ENCODE measurements around the gene PROKR2.

The PROKR2 gene

DNA sequence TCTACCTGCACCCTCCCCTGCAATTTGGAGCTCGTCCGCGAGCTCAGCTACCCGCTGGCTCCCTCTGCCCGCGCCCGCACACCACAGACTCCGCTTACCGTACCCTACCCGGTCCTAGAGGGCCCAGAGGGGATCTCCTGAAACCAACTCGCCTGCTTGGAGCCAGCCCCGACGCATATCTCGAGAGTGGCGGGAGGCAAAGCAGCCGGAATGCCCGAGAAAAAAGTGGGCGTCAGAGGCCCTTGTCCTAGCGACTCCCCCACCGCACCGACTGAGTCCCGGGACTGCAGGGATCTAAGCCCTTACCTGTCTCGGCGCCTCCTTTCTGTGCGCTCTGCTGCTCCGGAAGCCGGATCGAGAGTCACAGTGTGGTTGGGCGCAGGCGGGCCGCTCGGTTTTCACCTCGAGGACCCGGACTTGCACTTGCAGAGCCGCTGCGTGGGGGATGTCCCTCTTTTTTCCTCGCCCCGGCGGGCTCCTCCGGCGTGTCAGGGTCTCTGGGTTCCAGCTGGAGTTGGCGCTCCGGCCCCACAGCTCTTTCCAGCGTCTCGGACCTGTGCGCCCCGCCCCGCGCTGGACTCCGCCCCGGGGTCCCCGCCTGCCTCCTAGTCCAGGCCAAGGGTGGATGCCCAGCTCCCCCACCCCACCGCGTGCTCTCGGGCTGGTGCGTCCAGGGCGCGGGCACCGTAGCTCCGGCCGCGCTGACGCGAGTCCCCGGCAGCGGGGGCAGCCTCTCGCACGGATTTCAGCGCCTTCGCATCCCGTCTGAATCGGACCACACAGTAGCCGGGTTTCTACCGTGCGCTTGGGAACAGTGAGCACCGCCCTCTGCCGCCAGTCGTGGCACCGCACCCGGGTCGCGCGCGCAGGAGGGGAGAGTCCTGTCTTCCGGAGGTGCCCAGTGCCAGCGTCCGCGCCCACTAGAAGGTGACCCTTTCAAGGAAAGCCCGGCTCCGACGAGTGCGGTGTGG is at the start of gene PROKR2:
Gene PROKR2, minus strand, starts transcription at position 767 of the 971 bp plus-strand sequence. CDS start 2,585 bp downstream, outside the sequence.
- no peak for DNase-seq (ENCODE audit: low read depth)

DNA sequence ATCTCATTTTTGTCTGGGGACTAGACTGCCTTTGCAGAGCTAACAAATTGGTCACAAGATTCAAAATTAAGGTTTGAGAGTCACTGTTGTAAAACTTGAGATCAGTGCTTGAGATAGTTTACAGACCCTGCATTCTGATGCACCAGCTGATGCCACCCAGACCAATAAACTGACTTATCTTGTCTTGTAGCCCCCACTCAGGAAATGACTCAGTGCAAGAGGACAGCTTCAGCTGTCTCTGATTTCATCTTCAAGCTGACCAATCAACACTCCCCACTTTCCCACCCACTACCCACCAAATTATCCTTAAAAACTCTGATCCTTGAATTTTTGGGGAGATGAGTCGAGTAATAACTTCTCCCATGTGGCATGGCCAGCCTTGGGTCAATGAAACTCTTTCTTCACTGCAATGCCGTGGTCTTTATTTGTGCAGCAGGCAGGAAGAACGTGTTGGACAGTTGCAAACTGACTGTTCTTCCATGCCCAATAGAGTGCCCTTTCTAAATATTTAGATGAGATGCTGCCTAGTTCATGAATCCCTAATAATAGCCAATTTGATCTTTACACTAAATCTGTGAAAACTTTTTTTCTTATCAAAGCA is 48.3 kb upstream of the PROKR2 start:
- DNase-seq (ENCODE audit: low read depth), result no peak

DNA sequence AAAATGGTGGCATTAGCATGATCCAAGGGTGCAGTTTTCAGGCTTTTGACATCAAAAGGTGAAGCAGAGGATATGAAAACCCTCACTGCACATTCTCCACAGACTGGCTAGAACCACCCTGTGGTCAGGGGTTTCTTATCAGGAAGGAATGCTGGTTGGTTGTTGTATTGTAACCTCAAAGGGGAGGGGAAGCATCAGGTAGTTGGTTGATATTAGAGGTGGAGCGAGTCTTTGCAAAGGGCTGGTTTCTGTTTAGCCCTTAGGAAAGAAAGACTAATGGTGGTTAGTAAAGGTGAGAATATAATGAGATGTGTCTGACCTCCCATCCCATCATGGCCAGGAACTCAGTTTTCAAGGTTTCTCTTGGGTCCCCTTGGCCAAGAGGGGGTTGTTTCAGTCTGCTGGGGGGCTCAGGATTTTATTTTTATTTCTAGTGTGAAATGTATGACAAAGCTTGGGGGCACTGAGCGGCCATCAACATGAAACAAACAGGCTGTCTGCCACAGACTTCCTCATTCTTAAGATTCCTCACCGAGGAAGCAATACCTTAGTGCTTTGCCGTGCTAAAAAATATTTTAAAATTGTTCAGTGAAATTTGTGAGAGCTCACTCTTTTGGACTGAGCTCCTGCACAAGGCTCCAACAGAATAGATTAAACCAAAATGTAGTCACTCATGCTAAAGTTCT is 47.5 kb upstream of the PROKR2 start:
- DNase-seq (ENCODE audit: low read depth), result no peak

DNA sequence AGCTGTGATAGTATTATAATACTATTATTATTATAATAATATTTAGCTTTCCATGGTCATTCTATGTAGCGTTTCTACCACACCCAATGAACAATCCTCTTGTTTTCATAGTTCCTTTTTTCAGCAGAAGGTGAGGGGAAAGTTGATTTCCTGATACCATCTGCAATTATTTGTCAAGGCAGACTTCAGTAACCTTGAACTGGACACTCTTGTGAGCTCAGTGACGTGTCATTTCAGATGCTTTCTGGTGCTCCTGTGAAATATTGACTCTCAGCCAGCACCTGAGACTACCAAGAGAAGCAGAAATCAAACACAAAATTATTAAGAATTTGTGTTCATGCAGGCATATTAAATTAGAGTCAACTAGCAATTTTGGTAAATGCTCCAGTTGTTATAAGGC is 46.0 kb upstream of the PROKR2 start:
- DNase-seq (ENCODE audit: low read depth), result no peak

DNA sequence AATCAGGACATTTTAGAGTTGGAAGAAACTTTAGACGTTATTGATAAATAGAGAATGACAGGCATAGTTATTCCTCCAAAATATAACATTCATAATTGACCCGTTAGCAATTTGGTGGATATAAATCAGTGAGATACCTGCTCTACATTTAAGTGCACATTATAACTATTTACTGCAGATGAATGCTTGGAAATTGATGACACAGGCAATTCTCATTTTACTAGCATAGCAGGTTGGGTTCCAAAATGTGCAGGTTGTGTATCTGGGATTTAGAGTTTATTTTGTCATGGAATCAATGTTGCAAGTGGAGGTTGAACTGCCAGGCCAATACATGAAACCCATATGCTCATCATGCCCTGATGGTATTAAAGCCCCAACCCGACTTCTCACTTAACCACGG is 44.4 kb upstream of the PROKR2 start:
- no peak for DNase-seq (ENCODE audit: low read depth)

DNA sequence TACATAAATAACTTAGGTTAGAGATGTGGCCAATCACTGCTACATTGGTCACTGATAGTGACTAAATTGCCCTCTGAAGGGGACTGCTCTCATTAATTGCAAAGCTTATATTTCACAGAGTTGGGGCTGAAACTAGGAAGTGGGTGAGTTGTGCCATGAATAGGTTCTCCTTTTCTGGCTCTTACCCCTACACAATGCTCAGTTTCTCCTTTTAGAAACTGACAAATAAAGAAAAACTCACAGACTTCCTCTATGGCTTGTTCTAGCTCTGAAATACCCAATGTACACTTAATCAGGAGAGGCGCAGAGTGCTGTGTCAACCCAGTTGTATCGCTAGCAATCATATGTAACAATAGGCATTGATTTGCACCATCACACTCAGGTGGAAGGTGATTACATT is 41.2 kb upstream of the PROKR2 start:
- no peak for DNase-seq (ENCODE audit: low read depth)

DNA sequence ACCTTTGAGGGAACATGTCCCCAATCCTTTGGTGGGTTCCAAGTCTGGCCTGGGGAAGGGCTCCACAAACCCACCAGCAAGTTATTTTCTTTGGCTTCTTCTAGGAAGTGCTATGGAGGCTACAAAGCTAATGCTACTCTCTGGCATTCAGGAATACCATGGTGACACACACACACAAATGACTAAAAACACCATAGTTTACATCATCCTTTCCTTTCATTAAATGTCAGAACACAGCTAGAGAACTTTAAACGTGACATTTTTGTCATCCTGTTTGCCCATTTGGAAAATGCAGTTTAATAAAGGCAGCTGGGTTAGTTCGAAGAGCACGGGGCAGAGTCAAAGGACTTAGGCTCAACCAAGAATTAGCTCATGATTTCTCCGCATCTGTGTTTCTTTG is 40.2 kb upstream of the PROKR2 start:
- no peak for DNase-seq (ENCODE audit: low read depth)

DNA sequence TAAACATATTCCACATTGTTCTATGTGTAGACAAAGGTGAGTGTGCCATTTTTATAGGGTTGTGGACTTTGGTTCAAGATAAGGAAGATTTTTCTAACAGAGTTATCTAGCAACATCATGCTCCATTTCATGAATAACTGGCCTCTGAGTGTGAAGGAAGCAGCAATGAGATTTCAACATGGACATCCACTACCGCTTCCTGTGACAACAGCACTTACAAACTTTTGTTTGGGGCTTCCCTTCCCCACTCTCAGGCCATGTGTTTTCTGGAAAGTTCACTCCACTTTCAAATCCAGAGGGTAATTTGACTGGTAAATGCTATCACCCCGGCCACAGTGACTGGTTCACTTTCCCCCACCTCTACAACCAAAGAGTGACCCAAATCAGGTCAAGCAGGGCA is 38.1 kb upstream of the PROKR2 start:
- no peak for DNase-seq (ENCODE audit: low read depth)

DNA sequence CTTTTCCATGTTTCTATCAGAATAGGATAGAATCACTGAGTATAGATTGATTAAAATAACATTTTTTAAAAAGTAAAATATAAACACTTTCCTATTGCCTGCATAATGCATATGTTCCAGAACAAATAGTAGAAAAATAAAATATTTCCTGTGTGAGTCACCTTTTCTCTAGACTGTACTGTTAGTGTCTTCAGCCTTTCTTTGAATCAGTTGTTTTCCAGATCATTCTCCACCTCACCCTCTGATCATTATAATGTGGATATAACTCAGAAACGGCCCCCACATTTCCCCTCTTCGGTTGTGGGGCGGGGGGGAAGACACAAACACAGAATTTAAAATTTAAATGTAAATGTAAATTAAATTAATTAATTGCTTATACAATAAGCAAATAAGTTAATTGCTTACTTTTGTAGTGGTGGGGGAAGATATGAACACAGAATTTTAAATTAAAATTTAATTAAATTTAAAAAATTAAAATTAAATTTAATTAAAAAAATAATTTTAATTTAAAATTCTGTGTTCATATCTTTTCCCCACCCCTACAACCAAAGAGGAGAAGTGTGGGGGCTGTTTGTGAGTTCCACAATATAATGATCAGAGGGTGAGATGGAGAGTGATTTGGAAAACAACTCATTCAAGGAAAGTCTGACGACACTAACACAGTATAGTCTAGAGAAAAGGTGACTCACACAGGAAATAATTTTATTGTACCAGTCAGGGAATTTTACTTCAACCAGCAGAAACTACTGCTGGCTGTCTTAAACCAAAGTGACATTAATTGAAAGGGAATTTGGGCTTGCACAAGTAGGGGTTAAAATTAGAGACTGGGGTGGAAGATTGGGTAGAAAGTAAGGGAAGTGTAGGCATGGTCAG is 37.1 kb upstream of the PROKR2 start:
- peak; percentile 10 for DNase-seq (ENCODE audit: low read depth)

DNA sequence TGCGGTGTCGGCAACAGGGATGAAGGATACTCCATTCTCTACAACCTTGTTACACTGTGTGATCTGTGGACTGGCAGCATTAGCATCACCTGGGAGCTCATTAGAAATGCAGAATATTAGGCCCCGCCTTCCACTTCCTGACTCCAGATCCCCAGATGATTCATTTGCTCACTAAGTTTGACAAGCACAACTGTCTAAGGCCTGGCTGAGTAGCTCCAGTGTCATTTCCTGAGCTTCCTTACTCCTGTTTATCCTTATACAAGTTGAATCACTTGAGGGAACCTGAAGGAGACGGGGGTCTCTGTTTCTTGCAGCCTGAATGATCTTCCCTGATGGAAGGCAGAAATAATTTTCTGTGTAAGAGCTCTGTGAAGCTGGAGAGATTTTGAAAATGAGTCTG is 32.7 kb upstream of the PROKR2 start:
- DNase-seq (ENCODE audit: low read depth), result no peak

DNA sequence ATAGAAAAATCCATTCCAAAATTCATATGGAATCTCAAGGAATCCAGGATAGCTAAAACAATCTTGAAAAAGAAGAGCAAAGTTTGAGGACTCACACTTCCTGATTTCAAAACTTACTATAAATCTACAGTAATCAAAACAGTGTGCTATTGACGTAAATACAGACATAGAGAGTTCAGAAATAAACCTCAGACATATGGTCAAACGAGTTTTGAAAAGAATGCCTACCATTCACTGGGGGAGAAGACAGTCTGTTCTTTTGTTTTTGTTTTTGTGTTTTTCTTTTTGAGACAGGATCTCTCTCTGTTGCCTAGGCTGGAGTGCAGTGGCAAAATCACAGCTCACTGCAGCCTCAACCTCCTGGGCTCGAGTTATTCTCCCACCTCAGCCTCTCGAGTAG is 25.3 kb upstream of the PROKR2 start:
- DNase-seq (ENCODE audit: low read depth), result no peak

DNA sequence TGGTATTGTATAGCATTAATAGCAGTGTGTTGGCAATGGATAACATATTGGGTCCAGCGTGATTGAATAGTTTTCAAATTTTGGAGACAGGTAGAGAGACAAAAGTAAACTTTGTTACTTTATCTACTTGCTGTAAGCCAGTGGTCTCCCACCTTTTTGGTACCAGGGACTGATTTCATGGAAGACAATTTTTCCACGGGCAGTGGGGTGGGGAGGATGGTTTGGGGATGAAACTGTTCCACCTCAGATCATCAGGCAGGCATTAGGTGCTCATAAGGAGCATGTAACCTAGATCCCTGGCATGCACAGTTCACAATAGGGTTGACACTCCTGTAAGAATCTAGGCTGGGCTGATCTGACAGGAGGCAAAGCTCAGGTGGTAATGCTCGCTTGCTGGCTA is 14.6 kb upstream of the PROKR2 start:
- DNase-seq (ENCODE audit: low read depth), result no peak

DNA sequence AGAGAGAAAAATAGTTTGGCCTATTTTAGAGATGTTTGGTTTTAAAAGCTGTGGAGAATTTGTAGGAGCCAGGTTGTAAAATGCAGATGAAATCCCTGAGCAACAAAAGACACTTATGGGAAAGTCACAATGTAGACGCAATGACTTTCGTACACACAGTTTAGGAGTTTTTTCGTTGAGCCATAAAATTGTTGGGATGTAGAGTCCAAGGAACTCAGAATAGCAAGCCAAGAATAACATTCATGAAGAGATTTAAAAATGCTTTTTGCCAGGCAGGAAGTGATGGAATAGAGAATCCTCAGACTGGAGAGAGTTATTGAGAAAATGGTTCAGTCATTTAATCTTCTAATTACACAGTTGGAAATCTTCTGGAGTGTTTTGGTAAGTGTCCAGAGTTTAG is 11.5 kb upstream of the PROKR2 start:
- no peak for DNase-seq (ENCODE audit: low read depth)

DNA sequence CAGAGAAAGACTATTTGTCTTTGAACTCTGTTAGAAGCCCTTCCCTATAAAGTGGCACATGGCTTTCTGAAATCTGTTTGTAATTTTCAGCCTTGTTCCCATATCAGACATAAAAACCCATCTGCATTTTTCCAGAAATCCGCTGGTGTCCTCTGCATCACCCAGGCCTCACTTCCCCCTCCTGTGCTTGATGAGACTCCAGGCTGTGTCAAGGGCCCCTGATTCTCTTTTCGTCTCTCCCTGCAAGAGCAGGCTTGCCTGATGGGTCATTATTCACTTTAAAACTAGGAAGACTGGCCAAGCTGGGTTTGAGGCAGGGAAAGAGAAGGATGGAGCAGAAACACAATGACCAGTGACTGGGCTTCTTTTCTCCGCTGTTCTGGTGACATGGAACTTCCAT is 10.6 kb upstream of the PROKR2 start:
- DNase-seq (ENCODE audit: low read depth), result no peak

DNA sequence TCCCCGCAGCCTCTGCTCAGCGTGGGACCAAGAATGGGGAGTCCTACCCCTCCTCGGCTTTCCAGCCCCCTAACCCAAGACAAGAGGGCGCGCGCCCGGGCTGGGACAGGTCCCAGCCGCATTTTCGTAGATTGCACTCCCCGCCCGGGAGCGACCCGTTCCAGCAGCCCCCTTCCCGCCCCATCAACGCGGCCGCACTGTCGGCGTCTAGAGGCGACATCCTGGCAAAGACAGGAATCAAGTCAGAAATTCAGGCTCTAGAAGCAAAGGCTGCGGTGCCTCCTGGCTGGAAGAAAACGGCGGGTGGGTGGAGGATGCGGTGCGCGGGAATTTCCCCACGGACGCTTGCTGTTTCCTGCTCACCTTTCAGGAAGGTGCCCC is 957 bp downstream of the PROKR2 start:
- no peak for DNase-seq (ENCODE audit: low read depth)

DNA sequence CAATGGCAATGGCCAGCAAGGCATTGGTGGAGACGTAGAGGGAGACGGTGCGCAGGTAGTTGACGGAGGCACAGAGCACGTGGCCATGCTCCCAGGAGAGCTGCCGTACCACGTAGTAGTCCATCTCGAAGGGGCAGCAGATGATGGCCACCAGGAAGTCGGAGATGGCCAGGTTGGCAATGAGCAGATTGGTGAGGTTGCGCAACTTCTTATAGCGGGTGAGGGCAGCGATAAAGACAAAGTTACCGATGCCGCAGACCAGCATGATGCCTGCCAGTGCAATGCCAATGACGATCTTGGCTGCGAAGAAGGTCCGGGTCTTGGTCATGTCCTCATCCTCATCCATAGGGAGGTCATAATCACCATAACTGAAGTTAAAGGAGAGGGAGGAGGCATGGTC is 2.8 kb downstream of the PROKR2 start:
- no peak for DNase-seq (ENCODE audit: low read depth)

DNA sequence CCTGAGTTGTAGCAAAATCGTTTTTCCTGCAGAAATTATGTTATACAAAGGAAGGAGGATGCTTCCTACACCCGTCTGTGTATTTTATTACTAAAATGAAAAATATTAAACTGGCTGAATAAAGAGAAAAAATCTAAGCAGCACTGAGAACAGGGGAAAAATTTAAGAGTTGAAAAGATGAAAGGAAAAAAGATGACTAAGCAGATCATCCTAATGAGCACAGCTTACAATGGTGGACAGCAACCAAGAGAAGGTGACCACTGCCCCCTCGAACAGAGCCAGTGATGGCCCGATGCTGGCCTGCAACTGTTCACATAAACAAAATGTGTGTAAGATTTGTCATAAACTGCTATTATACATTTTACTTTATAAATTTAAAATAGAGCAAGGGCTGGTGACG is 4.2 kb downstream of the PROKR2 start:
- DNase-seq (ENCODE audit: low read depth), result no peak

DNA sequence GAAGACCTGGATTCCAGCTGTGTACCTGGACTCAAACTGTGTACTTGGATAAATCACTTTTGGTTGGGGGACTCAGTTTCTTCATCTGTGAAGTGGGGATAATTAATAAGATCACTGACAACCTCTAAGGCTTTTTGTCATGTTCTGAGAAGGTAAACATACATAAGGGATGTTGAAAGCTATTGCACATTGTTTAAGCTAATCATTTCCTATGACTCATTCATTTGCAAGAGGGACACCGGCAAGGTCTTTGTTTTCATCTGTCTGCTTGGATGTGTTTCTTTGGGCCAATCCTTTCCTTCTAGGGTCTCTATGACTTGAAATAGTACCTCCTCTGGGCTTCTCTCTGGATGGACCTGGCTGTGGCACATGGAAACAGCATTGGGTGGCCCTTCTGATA is 6.8 kb downstream of the PROKR2 start:
- DNase-seq (ENCODE audit: low read depth), result no peak

DNA sequence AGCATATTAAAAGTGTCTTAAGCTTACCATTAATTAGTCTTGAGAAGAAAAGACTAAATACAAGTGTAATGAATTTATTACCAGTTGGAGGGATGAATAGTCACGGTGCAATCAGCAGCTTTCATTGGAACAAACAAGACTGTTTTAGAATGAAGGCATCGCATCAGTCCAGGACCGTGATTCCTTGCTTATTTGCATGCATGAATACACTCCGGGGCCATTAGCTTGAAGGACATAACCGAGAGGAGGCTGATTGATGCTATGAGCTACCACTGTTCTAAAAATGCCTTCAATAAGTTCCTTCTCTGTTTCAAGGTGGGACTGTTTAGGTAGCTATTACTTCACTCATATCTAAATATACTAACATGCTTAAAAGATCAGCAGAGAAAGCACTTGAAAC is 17.9 kb downstream of the PROKR2 start:
- DNase-seq (ENCODE audit: low read depth), result no peak

DNA sequence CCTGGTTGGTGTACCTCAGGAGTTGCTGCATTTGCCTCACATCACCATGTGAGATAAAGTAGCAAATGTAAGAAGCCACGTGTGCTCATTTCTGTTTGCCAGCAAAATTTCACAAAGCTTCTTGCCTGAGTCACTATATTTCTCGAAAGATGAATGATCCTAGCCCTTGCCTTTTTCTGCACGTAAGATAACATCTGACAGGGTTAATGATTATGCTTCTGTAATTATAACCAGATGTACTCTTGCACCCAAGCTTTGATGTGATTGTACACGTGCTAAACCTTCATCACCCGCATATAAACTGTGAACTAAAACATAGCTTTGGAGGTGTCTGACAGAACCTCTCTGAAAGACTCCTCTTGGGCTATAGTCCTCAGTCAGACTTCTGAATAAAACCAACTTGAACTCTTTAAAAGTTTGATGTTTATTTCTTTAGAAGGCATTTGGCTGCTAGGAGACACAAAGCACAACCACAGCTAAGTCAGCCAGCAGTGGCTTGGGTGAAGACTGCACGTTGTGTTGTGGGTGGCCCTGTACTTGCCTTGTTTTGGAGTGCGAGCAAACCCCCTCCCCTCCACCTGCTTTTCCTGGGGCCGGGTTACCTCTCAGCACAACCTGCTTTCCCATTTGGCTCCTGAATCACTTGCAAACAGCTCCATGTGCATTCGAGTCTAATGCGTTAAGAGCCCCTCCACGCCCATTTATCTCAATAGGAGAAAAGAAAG is 19.3 kb downstream of the PROKR2 start:
- DNase-seq (ENCODE audit: low read depth), result peak; percentile 9

DNA sequence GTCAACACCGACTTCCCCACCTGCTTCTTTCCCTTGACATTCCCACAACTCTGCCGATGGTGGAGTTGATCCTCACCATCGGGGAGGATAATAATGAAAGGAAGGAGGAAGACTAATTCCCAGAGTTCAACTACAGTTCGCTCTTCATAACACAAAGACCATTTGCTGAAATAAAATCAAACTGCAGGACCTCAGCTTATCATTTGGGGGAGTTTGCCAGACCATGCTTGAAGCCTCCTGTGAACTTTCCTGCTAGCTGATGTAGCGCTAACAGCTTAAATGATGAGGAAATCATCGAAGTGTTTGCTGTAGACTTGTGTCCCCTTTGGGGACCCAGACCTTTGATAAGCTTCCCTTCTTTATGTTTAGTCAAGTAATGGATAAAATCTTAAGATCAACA is 26.2 kb downstream of the PROKR2 start:
- DNase-seq (ENCODE audit: low read depth), result no peak
